OCI-LY7 (cell line): ENCODE measurements around the gene PIK3AP1.

ENCODE experiments used
- EZH2phosphoT487 ChIP-seq: fragments of 200-600 bp; sonication (generic); IDR thresholded peaks from 2 replicates; pipeline ENCODE4 v1.6.1; 2018; ENCODE audit warnings: low read depth, borderline replicate concordance, mild to moderate bottlenecking, mixed run types, antibody characterized with exemption, low read length, moderate library complexity, mixed read lengths
- TF ChIP-seq, protein P1 (sequence below): fragments of 200-600 bp; sonication (generic); conservative IDR thresholded peaks from 2 replicates; pipeline ENCODE4 v1.5.1; 2014; ENCODE audit warnings: mild to moderate bottlenecking, antibody characterized with exemption, low read length, moderate library complexity, mixed read lengths

DNA sequence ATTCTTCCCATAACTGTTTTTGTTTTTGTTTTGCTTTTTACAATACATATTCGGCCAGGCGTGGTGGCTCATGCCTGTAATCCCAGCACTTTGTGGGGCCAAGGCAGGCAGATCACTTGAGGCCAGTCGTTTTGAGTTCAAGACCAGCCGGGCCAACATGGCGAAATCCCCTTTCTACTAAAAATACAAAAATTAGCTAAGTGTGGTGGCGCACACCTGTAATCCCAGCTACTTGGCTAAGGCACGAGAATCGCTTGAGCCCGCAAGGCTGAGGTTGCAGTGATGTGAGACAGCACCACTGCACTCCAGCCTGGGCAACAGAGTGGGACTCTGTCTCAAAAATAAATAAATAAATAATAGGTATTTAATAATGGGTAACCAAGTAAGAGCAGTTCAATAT, 135.8 kb downstream of the PIK3AP1 start:
- TF ChIP-seq, protein P1, sequence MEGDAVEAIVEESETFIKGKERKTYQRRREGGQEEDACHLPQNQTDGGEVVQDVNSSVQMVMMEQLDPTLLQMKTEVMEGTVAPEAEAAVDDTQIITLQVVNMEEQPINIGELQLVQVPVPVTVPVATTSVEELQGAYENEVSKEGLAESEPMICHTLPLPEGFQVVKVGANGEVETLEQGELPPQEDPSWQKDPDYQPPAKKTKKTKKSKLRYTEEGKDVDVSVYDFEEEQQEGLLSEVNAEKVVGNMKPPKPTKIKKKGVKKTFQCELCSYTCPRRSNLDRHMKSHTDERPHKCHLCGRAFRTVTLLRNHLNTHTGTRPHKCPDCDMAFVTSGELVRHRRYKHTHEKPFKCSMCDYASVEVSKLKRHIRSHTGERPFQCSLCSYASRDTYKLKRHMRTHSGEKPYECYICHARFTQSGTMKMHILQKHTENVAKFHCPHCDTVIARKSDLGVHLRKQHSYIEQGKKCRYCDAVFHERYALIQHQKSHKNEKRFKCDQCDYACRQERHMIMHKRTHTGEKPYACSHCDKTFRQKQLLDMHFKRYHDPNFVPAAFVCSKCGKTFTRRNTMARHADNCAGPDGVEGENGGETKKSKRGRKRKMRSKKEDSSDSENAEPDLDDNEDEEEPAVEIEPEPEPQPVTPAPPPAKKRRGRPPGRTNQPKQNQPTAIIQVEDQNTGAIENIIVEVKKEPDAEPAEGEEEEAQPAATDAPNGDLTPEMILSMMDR: no peak
- TF ChIP-seq EZH2phosphoT487: no peak
